Mononuclear cell (primary cell): ENCODE results near the gene RIMKLB. TPM values are rescaled to one million over a fixed set of nuclear protein-coding genes. Genes with fewer than 3 reads are reported as not detected.

Experiments
- H3K27me3 ChIP-seq: 2 replicates; pipeline ENCODE4 v1.6.0; 2011; ENCODE audit warnings: low read length, control low read depth; ENCODE audit not compliant: insufficient read depth
- H3K4me1 ChIP-seq: 2 replicates; pipeline ENCODE4 v1.5.1; 2011; ENCODE audit warnings: mild to moderate bottlenecking, low read length, control low read depth; ENCODE audit not compliant: insufficient read depth
- H3K4me3 ChIP-seq: 2 replicates; pipeline ENCODE4 v1.5.1; 2011; ENCODE audit warnings: mild to moderate bottlenecking, low read length, moderate library complexity
- H3K9me3 ChIP-seq: 2 replicates; pipeline ENCODE4 v1.5.1; 2011; ENCODE audit warnings: low read depth, mild to moderate bottlenecking, control low read depth, low read length
- total RNA-seq: library from RNA; depleted of rRNA; stranded (reverse); fragments of >200 nt; gene quantifications from one replicate; pipeline ENCODE4 v1.2.3, GENCODE V29; 2012

Gene RIMKLB
- total RNA-seq, 1 donor: 8.3 TPM

GRCh38 chr12:8831116-8831515, 133.3 kb downstream of the RIMKLB start:
- no peaks in the 10 kb centered on the region for H3K9me3 ChIP-seq
- no peak overlapping the region for H3K4me3 ChIP-seq
- no peaks in the 10 kb centered on the region for H3K27me3 ChIP-seq
- no peaks in the 10 kb centered on the region for H3K4me1 ChIP-seq

GRCh38 chr12:8832500-8832899, 134.7 kb downstream of the RIMKLB start:
- no peak overlapping the region for H3K4me3 ChIP-seq
- H3K27me3 ChIP-seq: no peaks in the 10 kb centered on the region
- no peaks in the 10 kb centered on the region for H3K9me3 ChIP-seq
- H3K4me1 ChIP-seq: no peaks in the 10 kb centered on the region

Other genes with a start within 250 kb of the RIMKLB start
- 1.0 TPM for gene CLEC6A, start 242.0 kb upstream of the RIMKLB start, total RNA-seq
- gene CLEC4D, start 184.5 kb upstream of the RIMKLB start, total RNA-seq: 10.9 TPM
- gene CLEC4E, start 157.1 kb upstream of the RIMKLB start, total RNA-seq: 25.6 TPM
- not detected for gene AICDA, start 85.1 kb upstream of the RIMKLB start, total RNA-seq
- gene MFAP5, start 35.2 kb upstream of the RIMKLB start, total RNA-seq: not detected
- not detected for gene A2ML1, start 124.6 kb downstream of the RIMKLB start, total RNA-seq
- gene PHC1, start 216.5 kb downstream of the RIMKLB start, total RNA-seq: 26.9 TPM